GM12864 (cell line): Measurements from ENCODE around the gene VPS13D.

Experiments
- DNase-seq: peaks from one replicate; pipeline ENCODE4 v3.0.0-alpha.2; 2011; ENCODE audit warnings: low read depth
- H3K4me3 ChIP-seq: 2 replicates; pipeline ENCODE4 v1.5.1; 2011; ENCODE audit warnings: mild to moderate bottlenecking, low read depth, low read length, control low read depth
- CTCF ChIP-seq: IDR thresholded peaks from 2 replicates; pipeline ENCODE4 v1.5.1; 2011; ENCODE audit warnings: low read depth, mild to moderate bottlenecking, moderate library complexity, low read length, control low read depth, inconsistent platforms; ENCODE audit errors: missing control alignments

VPS13D gene

DNA sequence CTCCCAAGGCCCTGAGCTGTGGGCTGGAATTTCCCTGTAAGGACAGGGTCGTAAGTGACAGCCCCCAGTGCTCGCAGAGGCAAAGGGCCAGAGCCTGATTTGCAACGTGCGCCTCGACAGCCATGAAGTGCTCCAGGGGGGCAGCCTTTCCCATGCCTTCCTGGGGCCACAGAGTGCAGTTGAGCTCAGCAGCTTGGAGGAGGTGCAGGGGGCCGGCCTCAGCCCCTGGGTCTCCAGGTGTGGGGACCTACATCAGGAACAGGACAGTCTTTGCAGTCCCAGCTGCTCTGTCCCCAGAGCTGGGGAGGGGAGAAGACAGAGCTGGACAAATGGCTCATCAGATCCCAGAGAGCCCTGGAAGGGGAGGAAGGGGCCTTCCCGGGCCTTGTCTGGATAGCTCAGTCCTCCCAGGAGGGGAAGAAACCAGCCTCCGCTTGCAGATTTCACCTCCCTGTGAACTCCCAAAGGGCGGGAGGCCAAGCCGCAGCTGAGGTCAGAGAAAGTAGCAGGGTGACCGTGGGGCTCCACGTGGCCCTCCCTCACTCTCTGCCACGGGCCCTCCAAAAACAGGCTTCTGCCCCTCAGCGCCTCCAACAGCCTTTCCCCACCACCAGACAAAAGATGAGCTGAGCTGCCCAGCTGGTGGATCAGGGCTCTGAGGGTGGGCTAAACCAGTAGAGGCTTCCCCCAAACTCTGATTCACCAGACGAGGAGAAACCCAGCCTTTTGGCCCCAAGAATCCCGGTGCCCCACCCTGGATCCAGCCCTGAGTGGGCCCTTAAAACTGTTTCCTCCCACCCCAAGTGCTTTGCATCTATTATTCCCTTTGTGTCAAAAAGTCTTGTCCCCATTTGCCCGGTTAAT, 311.7 kb downstream of the VPS13D start:
- no peak overlapping the region for H3K4me3 ChIP-seq
- no peak for TF ChIP-seq CTCF
- DNase-seq: no peak

- DNase-seq: no peak
- no peak overlapping the region for H3K4me3 ChIP-seq
- no peak for TF ChIP-seq CTCF
Measured at GRCh38 chr1:12542138-12542465, 312.3 kb downstream of the VPS13D start.

DNA sequence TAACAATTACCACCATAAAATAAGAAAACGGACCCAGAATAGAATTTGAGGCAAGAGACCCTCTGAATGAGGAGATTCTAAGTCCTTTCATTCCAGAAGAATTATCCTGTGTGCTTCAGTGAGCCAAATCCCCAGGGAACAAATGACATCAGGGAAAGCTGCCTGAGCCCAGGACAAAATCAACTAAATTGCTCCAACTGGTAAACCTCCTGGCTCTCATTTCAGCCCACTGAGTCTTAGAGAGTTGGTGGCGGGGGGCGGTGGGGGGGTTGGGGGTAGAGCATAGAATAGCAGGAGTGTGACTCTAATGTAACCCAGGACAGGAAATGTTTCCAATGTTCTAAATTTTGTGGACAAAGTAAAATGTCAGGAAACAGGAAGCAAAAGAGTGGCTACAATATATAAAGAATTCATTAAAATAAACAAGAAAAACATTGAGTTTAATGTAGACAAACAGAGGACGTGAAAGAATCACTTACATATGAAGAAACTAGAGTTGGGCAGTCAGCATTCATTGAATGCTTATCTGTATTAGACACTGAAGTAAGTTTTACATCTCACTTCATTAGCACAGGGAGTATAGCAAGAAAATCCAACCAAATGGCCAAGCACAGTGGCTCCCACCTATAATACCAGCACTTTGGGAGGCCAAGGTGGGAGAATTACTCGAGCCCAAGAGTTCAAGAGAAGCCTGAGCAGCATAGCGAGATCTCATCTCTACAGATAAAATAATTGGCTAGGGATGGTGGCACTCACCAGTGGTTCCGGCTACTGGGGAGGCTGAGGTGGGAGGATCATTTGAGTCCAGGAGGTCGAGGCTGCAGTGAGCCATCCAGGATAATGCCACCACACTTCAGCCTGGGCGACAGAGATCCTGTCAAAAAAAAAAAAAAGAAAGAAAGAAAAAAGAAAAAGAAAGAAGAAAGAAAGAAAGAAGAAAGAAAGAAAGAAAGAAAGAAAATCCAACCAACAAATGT, 313.1 kb downstream of the VPS13D start:
- no peak for DNase-seq
- no peak for TF ChIP-seq CTCF
- H3K4me3 ChIP-seq: no peak overlapping the region

- H3K4me3 ChIP-seq: no peak overlapping the region
- TF ChIP-seq CTCF: no peak
- no peak for DNase-seq
Measured at GRCh38 chr1:12543740-12544154, 313.9 kb downstream of the VPS13D start.

- no peak overlapping the region for H3K4me3 ChIP-seq
- DNase-seq: no peak
- no peak for TF ChIP-seq CTCF
Measured at GRCh38 chr1:12544357-12544756, 314.5 kb downstream of the VPS13D start.

DNA sequence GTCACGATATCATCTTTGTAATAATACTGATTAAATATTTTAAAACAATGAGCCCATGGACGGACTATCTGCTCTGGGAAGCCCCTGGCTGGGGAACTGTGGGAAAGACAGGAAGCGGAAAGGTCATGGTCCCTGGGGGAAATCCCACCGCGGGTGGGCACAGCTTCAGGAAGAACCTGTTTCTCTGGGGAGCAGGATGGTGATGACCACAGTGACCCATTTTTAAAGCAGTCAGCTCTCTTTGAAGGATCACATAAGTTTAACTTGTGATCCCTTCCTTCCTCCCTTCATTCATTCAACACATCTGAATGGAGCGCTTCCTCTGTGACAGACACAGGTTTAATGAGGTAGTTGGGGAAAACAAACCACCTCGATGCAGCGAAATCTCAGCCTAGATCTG, 315.2 kb downstream of the VPS13D start:
- TF ChIP-seq CTCF: no peak
- DNase-seq: no peak
- no peak overlapping the region for H3K4me3 ChIP-seq
